Liver (tissue), 9 donors: ENCODE measurements around the gene SLC5A3. TPM values are rescaled to one million over a fixed set of nuclear protein-coding genes. Genes with fewer than 3 reads are reported as not detected.

Source experiments
- DNase-seq: peaks from one replicate; pipeline ENCODE4 v3.0.0-alpha.2; 2017; ENCODE audit warnings: low spot score
- H3K27ac ChIP-seq, 2 donors: one replicate each; pipeline ENCODE4 v1.7.0; 2013; ENCODE audit warnings: inconsistent platforms in 2 of 2, low read length in 2 of 2, control low read depth in 1 of 2, low read depth in 1 of 2, mild to moderate bottlenecking in 1 of 2
- H3K27me3 ChIP-seq, 4 donors: one replicate each; pipeline versions ENCODE4 v1.6.1 to v1.7.0; 2013; ENCODE audit warnings: low read length in 3 of 4, inconsistent platforms in 1 of 4, mild to moderate bottlenecking in 1 of 4, moderate library complexity in 1 of 4; ENCODE audit not compliant: control insufficient read depth in 4 of 4, insufficient read depth in 4 of 4
- H3K36me3 ChIP-seq, 4 donors: one replicate each; pipeline versions ENCODE4 v1.6.1 to v1.7.0; 2013; ENCODE audit warnings: low read length in 3 of 4, mild to moderate bottlenecking in 3 of 4, low read depth in 1 of 4, moderate library complexity in 1 of 4; ENCODE audit not compliant: control insufficient read depth in 4 of 4, insufficient read depth in 3 of 4
- H3K4me1 ChIP-seq, 4 donors: one replicate each; pipeline versions ENCODE4 v1.6.1 to v1.7.0; 2013; ENCODE audit warnings: low read length in 3 of 4, mild to moderate bottlenecking in 3 of 4, moderate library complexity in 1 of 4; ENCODE audit not compliant: control insufficient read depth in 4 of 4, insufficient read depth in 4 of 4
- H3K4me3 ChIP-seq, 3 donors: one replicate each; pipeline versions ENCODE4 v1.6.1 to v1.7.0; 2013; ENCODE audit warnings: low read length in 3 of 3, control low read depth in 1 of 3, low read depth in 1 of 3, mild to moderate bottlenecking in 1 of 3
- H3K9ac ChIP-seq, 2 donors: one replicate each; pipeline ENCODE4 v1.7.0; 2013; ENCODE audit warnings: low read length in 2 of 2, mild to moderate bottlenecking in 2 of 2, moderate library complexity in 2 of 2, control low read depth in 1 of 2, low read depth in 1 of 2
- H3K9me3 ChIP-seq, 4 donors: one replicate each; pipeline versions ENCODE4 v1.6.1 to v1.7.0; 2013; ENCODE audit warnings: low read length in 3 of 4; ENCODE audit not compliant: control insufficient read depth in 4 of 4
- ATF3 ChIP-seq: IDR thresholded peaks from 2 replicates; pipeline ENCODE4 v1.6.1; 2016; ENCODE audit warnings: antibody characterized with exemption
- CTCF ChIP-seq: fragments of 150-350 bp; IDR thresholded peaks from 2 replicates; pipeline ENCODE4 v1.5.1; 2017; ENCODE audit warnings: improper control_type of control experiment, low read depth, low read length; ENCODE audit not compliant: missing input control
- FOXA1 ChIP-seq: IDR thresholded peaks from 2 replicates; pipeline ENCODE4 v1.6.1; 2016; ENCODE audit warnings: antibody characterized with exemption
- FOXA2 ChIP-seq: IDR thresholded peaks from 2 replicates; pipeline ENCODE4 v1.6.1; 2016; ENCODE audit warnings: antibody characterized with exemption
- GABPA ChIP-seq, 2 donors: IDR thresholded peaks in 1 of 2; conservative IDR thresholded peaks in 1 of 2; 2 replicates each; pipeline ENCODE4 v1.6.1; 2016; ENCODE audit warnings: antibody characterized with exemption in 2 of 2, mild to moderate bottlenecking in 1 of 2, moderate library complexity in 1 of 2
- HNF4A ChIP-seq, 2 donors: conservative IDR thresholded peaks; 2 replicates each; pipeline ENCODE4 v1.6.1; 2016; ENCODE audit warnings: antibody characterized with exemption in 2 of 2, mild to moderate bottlenecking in 2 of 2
- HNF4G ChIP-seq: IDR thresholded peaks from 2 replicates; pipeline ENCODE4 v1.6.1; 2016; ENCODE audit warnings: antibody characterized with exemption
- JUND ChIP-seq, 2 donors: IDR thresholded peaks; 2 replicates each; pipeline ENCODE4 v1.6.1; 2016; ENCODE audit warnings: antibody characterized with exemption in 2 of 2
- MAX ChIP-seq: IDR thresholded peaks from 2 replicates; pipeline ENCODE4 v1.6.1; 2016; ENCODE audit warnings: antibody characterized with exemption
- NR2F2 ChIP-seq: IDR thresholded peaks from 2 replicates; pipeline ENCODE4 v1.6.1; 2016; ENCODE audit warnings: antibody characterized with exemption
- RXRA ChIP-seq, 2 donors: IDR thresholded peaks; 2 replicates each; pipeline ENCODE4 v1.6.1; 2017 to 2018; ENCODE audit warnings: antibody characterized with exemption in 2 of 2, mild to moderate bottlenecking in 1 of 2
- SP1 ChIP-seq: IDR thresholded peaks from 2 replicates; pipeline ENCODE4 v1.6.1; 2018; ENCODE audit warnings: antibody characterized with exemption, mild to moderate bottlenecking
- TAF1 ChIP-seq: conservative IDR thresholded peaks from 2 replicates; pipeline ENCODE4 v1.6.1; 2016; ENCODE audit warnings: antibody characterized with exemption, mild to moderate bottlenecking
- ZBTB33 ChIP-seq: IDR thresholded peaks from 2 replicates; pipeline ENCODE4 v1.6.1; 2016; ENCODE audit warnings: antibody characterized with exemption
- WGBS: extraction: QIAGEN DNeasy Blood & Tissue Kit; methylation state at CpG from one replicate; pipeline ENCODE4 v1.1.7; 2013; 5-methylcytosine and 5-hydroxymethylcytosine counted together
- polyA plus RNA-seq, 2 donors: library from polyadenylated mRNA; stranded (reverse) in 1 of 2; unstranded in 1 of 2; fragments of 200-250 nt in 1 of 2; fragments of >200 nt in 1 of 2; fragmentation: Nextera tagmentation in 1 of 2; extraction: Ambion mirVana in 1 of 2; gene quantifications; one replicate each; pipeline versions ENCODE4 v1.2.1 to v1.2.3, GENCODE V29; 2013 to 2015
- total RNA-seq, 2 donors: library from RNA; depleted of rRNA; stranded (reverse); fragments of >200 nt; gene quantifications; one replicate each; pipeline ENCODE4 v1.2.3, GENCODE V29; 2014
- donor health status: healthy.
- donor health status: healthy.
- donor health status: healthy.
- donor health status: healthy.
- donor health status: healthy.

The SLC5A3 gene
- total and polyA plus RNA-seq, 4 donors, result 1.5 to 16.6 (median 8.1) TPM

GRCh38 chr21:34024374-34024693 is 49.0 kb upstream of the SLC5A3 start:
- no peak for DNase-seq
- H3K9ac ChIP-seq, result no peak overlapping the region

GRCh38 chr21:34027721-34028461 is 45.5 kb upstream of the SLC5A3 start:
- Histone ChIP-seq H3K9me3 (peaks cover 0 to 3% (median 1%) of the 10 kb centered on the region in 4 donors), H3K9ac (no peak overlapping the region), H3K27ac (no peak overlapping the region), H3K36me3 (no peaks in the 10 kb centered on the region), H3K4me3 (no peak overlapping the region), H3K4me1 (peaks cover 0 to 3% (median 1%) of the 10 kb centered on the region in 4 donors), H3K27me3 (no peaks in the 10 kb centered on the region)
- WGBS, result 82% methylated on average over 9 of the region's 9 CpGs
- no peak for DNase-seq
- TF ChIP-seq SP1, result no peak
- no peak for TF ChIP-seq ATF3
- no peak for TF ChIP-seq JUND (IDR thresholded peaks at IDR 0.05)
- no peak for TF ChIP-seq CTCF
- TF ChIP-seq RXRA (IDR thresholded peaks at IDR 0.05), result no peak
- no peak for TF ChIP-seq ZBTB33

More at GRCh38 chr21:34024374-34024693, 49.0 kb upstream of the SLC5A3 start:
- peaks cover 0 to 2% (median 0%) of the 10 kb centered on the region in 4 donors for H3K4me1 ChIP-seq
- TF ChIP-seq ZBTB33 (no peak), FOXA1 (no peak), RXRA (IDR thresholded peaks at IDR 0.05) (no peak), TAF1 (no peak), FOXA2 (no peak), NR2F2 (no peak), CTCF (no peak), ATF3 (no peak), SP1 (no peak), GABPA (IDR thresholded peaks at IDR 0.05 in 1 of 2, conservative IDR thresholded peaks at IDR 0.05 in 1 of 2) (no peak), MAX (no peak), HNF4A (conservative IDR thresholded peaks at IDR 0.05) (no peak), HNF4G (no peak)
- H3K36me3 ChIP-seq, result no peaks in the 10 kb centered on the region
- no peak overlapping the region for H3K27ac ChIP-seq
- no peak overlapping the region for H3K4me3 ChIP-seq
- peaks cover 0 to 3% (median under 1%) of the 10 kb centered on the region in 4 donors for H3K9me3 ChIP-seq
- WGBS, result 96% methylated on average over 3 of the region's 3 CpGs
- H3K27me3 ChIP-seq, result no peaks in the 10 kb centered on the region
